DND-41 (cell line): ENCODE data around the gene SOCS1.
A peak's percentile ranks its signal among the peaks of the same experiment; 100 is the strongest.

Experiments
- EZH2 ChIP-seq: IDR thresholded peaks from 3 replicates; pipeline ENCODE4 v1.6.1; 2012; ENCODE audit warnings: borderline replicate concordance, low read depth, mild to moderate bottlenecking, moderate library complexity, low read length, inconsistent platforms; ENCODE audit not compliant: severe bottlenecking
- TF ChIP-seq, protein P1 (sequence below): IDR thresholded peaks from 2 replicates; pipeline ENCODE4 v1.5.1; 2012; ENCODE audit warnings: borderline replicate concordance, low read length, moderate library complexity, mild to moderate bottlenecking; ENCODE audit not compliant: poor library complexity, severe bottlenecking; ENCODE audit errors: extremely low read depth

DNA sequence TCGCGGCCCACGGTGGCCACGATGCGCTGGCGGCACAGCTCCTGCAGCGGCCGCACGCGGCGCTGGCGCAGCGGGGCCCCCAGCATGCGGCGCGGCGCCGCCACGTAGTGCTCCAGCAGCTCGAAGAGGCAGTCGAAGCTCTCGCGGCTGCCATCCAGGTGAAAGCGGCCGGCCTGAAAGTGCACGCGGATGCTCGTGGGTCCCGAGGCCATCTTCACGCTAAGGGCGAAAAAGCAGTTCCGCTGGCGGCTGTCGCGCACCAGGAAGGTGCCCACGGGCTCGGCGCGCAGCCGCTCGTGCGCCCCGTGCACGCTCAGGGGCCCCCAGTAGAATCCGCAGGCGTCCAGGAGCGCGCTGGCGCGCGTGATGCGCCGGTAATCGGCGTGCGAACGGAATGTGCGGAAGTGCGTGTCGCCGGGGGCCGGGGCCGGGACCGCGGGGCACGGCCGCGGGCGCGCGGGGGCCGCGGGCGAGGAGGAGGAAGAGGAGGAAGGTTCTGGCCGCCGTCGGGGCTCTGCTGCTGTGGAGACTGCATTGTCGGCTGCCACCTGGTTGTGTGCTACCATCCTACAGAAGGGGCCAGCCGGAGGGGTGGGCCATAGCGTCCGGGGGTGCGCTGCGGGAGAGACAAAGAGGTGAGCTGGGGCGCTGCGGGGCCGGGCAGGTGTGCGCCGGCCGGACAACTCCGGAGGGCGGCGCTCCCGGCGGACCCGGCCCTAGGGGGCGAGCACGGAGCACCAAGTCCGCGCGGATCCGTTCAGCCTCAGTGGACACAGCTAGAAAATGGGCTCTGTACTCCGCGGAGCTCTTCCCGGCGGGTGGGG is 879 bp downstream of the SOCS1 start:
- TF ChIP-seq, protein P1, sequence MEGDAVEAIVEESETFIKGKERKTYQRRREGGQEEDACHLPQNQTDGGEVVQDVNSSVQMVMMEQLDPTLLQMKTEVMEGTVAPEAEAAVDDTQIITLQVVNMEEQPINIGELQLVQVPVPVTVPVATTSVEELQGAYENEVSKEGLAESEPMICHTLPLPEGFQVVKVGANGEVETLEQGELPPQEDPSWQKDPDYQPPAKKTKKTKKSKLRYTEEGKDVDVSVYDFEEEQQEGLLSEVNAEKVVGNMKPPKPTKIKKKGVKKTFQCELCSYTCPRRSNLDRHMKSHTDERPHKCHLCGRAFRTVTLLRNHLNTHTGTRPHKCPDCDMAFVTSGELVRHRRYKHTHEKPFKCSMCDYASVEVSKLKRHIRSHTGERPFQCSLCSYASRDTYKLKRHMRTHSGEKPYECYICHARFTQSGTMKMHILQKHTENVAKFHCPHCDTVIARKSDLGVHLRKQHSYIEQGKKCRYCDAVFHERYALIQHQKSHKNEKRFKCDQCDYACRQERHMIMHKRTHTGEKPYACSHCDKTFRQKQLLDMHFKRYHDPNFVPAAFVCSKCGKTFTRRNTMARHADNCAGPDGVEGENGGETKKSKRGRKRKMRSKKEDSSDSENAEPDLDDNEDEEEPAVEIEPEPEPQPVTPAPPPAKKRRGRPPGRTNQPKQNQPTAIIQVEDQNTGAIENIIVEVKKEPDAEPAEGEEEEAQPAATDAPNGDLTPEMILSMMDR, result peak; percentile 43
- no peak for TF ChIP-seq EZH2
